HEK293 (cell line): ENCODE data around the gene CIB1.
A peak's percentile ranks its signal among the peaks of the same experiment; 100 is the strongest.

Source experiments
- GLIS1 ChIP-seq: fragments of 450-650 bp; formaldehyde crosslinking; IDR thresholded peaks from 2 replicates; pipeline ENCODE4 v1.5.1; 2016; ENCODE audit warnings: missing biosample characterization, missing genetic modification characterization
- HOXA7 ChIP-seq: sonication (generic); formaldehyde crosslinking; IDR thresholded peaks from 2 replicates; pipeline ENCODE4 v1.8.1; 2022; ENCODE audit warnings: missing genetic modification reagents, borderline replicate concordance
- KLF1 ChIP-seq: fragments of 450-650 bp; formaldehyde crosslinking; IDR thresholded peaks from 2 replicates; pipeline ENCODE4 v1.5.1; 2016; ENCODE audit warnings: missing biosample characterization, missing genetic modification characterization
- MEIS1 ChIP-seq: sonication (generic); formaldehyde crosslinking; IDR thresholded peaks from 2 replicates; pipeline ENCODE4 v1.8.1; 2022; ENCODE audit warnings: missing genetic modification reagents, mild to moderate bottlenecking, borderline replicate concordance
- MZF1 ChIP-seq: fragments of 450-650 bp; formaldehyde crosslinking; IDR thresholded peaks from 2 replicates; pipeline ENCODE4 v1.5.1; 2017; ENCODE audit warnings: missing biosample characterization, missing genetic modification characterization, borderline replicate concordance
- PBX3 ChIP-seq: sonication (generic); formaldehyde crosslinking; IDR thresholded peaks from 2 replicates; pipeline ENCODE4 v1.8.1; 2022; ENCODE audit warnings: mild to moderate bottlenecking, moderate library complexity, missing genetic modification reagents
- SCRT2 ChIP-seq: fragments of 450-650 bp; formaldehyde crosslinking; IDR thresholded peaks from 2 replicates; pipeline ENCODE4 v1.5.1; 2016; ENCODE audit warnings: missing biosample characterization, missing genetic modification characterization
- YY2 ChIP-seq: fragments of 450-650 bp; formaldehyde crosslinking; IDR thresholded peaks from 2 replicates; pipeline ENCODE4 v1.5.1; 2016; ENCODE audit warnings: missing biosample characterization, missing genetic modification characterization
- ZBTB1 ChIP-seq: fragments of 450-650 bp; formaldehyde crosslinking; IDR thresholded peaks from 2 replicates; pipeline ENCODE4 v1.5.1; 2016; ENCODE audit warnings: missing biosample characterization, missing genetic modification characterization
- ZBTB17 ChIP-seq: fragments of 450-650 bp; formaldehyde crosslinking; IDR thresholded peaks from 2 replicates; pipeline ENCODE4 v1.5.1; 2016; ENCODE audit warnings: missing biosample characterization, missing genetic modification characterization
- ZEB2 ChIP-seq: fragments of 450-650 bp; formaldehyde crosslinking; IDR thresholded peaks from 2 replicates; pipeline ENCODE4 v1.5.1; 2016; ENCODE audit warnings: missing biosample characterization, missing genetic modification characterization
- ZFP69B ChIP-seq: fragments of 450-650 bp; formaldehyde crosslinking; IDR thresholded peaks from 2 replicates; pipeline ENCODE4 v1.5.1; 2016; ENCODE audit warnings: missing biosample characterization, missing genetic modification characterization
- ZNF174 ChIP-seq: fragments of 450-650 bp; formaldehyde crosslinking; IDR thresholded peaks from 2 replicates; pipeline ENCODE4 v1.5.0; 2017; ENCODE audit warnings: missing biosample characterization, mild to moderate bottlenecking, missing genetic modification characterization
- ZNF202 ChIP-seq: fragments of 450-650 bp; formaldehyde crosslinking; IDR thresholded peaks from 2 replicates; pipeline ENCODE4 v1.5.1; 2016; ENCODE audit warnings: missing biosample characterization, missing genetic modification characterization, borderline replicate concordance
- ZNF24 ChIP-seq: fragments of 450-650 bp; formaldehyde crosslinking; IDR thresholded peaks from 2 replicates; pipeline ENCODE4 v1.5.1; 2016; ENCODE audit warnings: missing biosample characterization, missing genetic modification characterization
- ZNF280D ChIP-seq: fragments of 450-650 bp; formaldehyde crosslinking; IDR thresholded peaks from 2 replicates; pipeline ENCODE4 v1.5.1; 2016; ENCODE audit warnings: missing biosample characterization, missing genetic modification characterization
- ZNF394 ChIP-seq: fragments of 450-650 bp; formaldehyde crosslinking; IDR thresholded peaks from 2 replicates; pipeline ENCODE4 v1.5.1; 2016; ENCODE audit warnings: missing biosample characterization, missing genetic modification characterization, mild to moderate bottlenecking, moderate library complexity, borderline replicate concordance
- ZNF398 ChIP-seq: fragments of 450-650 bp; formaldehyde crosslinking; IDR thresholded peaks from 2 replicates; pipeline ENCODE4 v1.5.1; 2017; ENCODE audit warnings: missing biosample characterization, missing genetic modification characterization
- ZNF433 ChIP-seq: fragments of 450-650 bp; formaldehyde crosslinking; IDR thresholded peaks from 2 replicates; pipeline ENCODE4 v1.5.1; 2016; ENCODE audit warnings: missing biosample characterization, missing genetic modification characterization, low read depth
- ZNF449 ChIP-seq: fragments of 450-650 bp; formaldehyde crosslinking; IDR thresholded peaks from 2 replicates; pipeline ENCODE4 v1.5.1; 2017; ENCODE audit warnings: missing biosample characterization, mild to moderate bottlenecking, missing genetic modification characterization, moderate library complexity
- ZNF549 ChIP-seq: fragments of 450-650 bp; IDR thresholded peaks from 2 replicates; pipeline ENCODE4 v1.5.1; 2018; ENCODE audit warnings: missing biosample characterization, missing genetic modification characterization, mild to moderate bottlenecking, inconsistent platforms, moderate library complexity
- ZNF623 ChIP-seq: fragments of 450-650 bp; formaldehyde crosslinking; IDR thresholded peaks from 2 replicates; pipeline ENCODE4 v1.5.1; 2016; ENCODE audit warnings: missing biosample characterization, missing genetic modification characterization
- ZNF624 ChIP-seq: fragments of 450-650 bp; formaldehyde crosslinking; IDR thresholded peaks from 2 replicates; pipeline ENCODE4 v1.5.1; 2017; ENCODE audit warnings: missing biosample characterization, missing genetic modification characterization
- ZNF704 ChIP-seq: fragments of 450-650 bp; formaldehyde crosslinking; IDR thresholded peaks from 2 replicates; pipeline ENCODE4 v1.5.1; 2016; ENCODE audit warnings: missing biosample characterization, missing genetic modification characterization
- ZNF776 ChIP-seq: fragments of 450-650 bp; formaldehyde crosslinking; IDR thresholded peaks from 2 replicates; pipeline ENCODE4 v1.5.0; 2017; ENCODE audit warnings: missing biosample characterization, missing genetic modification characterization, borderline replicate concordance
- ZNF785 ChIP-seq: fragments of 450-650 bp; formaldehyde crosslinking; IDR thresholded peaks from 2 replicates; pipeline ENCODE4 v1.5.1; 2016; ENCODE audit warnings: missing biosample characterization, missing genetic modification characterization
- ZSCAN18 ChIP-seq: fragments of 450-650 bp; formaldehyde crosslinking; IDR thresholded peaks from 2 replicates; pipeline ENCODE4 v1.5.1; 2016; ENCODE audit warnings: missing biosample characterization, missing genetic modification characterization

Gene CIB1

GRCh38 chr15:90184786-90185704, 48.7 kb downstream of the CIB1 start (continued):
- TF ChIP-seq ZNF704 (tag by site-specific recombination) (no peak), ZNF280D (tag by site-specific recombination) (no peak), ZNF398 (tag by site-specific recombination) (peak; percentile 83), ZNF394 (tag by site-specific recombination) (no peak), ZSCAN18 (tag by site-specific recombination) (no peak), KLF1 (peak; percentile 32; the same call in 1 of the 2 replicates), YY2 (tag by site-specific recombination) (no peak), ZBTB17 (no peak), ZNF623 (tag by site-specific recombination) (no peak), ZNF174 (tag by site-specific recombination) (no peak), ZBTB1 (tag by site-specific recombination) (no peak), ZNF202 (no peak), PBX3 (CRISPR knock-in tag) (no peak), GLIS1 (peak; percentile 100), ZNF449 (tag by site-specific recombination) (no peak), ZNF776 (no peak), MEIS1 (CRISPR knock-in tag) (no peak), ZNF624 (no peak), ZNF24 (no peak), ZFP69B (tag by site-specific recombination) (peak; percentile 79), ZNF549 (tag by site-specific recombination) (no peak), MZF1 (no peak; the same call in 1 of the 2 replicates), ZNF785 (tag by site-specific recombination) (no peak), HOXA7 (CRISPR knock-in tag) (no peak), ZEB2 (tag by site-specific recombination) (0 out of 2 replicates have a peak, but pooled peaks have one; percentile 48), ZNF433 (tag by site-specific recombination) (no peak), SCRT2 (0 out of 2 replicates have a peak, but pooled peaks have one; percentile 9)
